CD4-positive, alpha-beta memory T cell (primary cell): ENCODE data around the gene ZNF444. TPM values are rescaled to one million over a fixed set of nuclear protein-coding genes. Genes with fewer than 3 reads are reported as not detected.

Experiments used
- CTCF ChIA-PET: fragments of 350-600 bp; sonication (Branson Sonifier 250); formaldehyde crosslinking; loops from one replicate; lab custom pipeline; 2021; ENCODE audit warnings: inconsistent platforms; ENCODE audit not compliant: partially characterized antibody; lab: Charles Lee
- POLR2A ChIA-PET: fragments of 350-600 bp; sonication (Branson Sonifier 250); formaldehyde crosslinking; loops from one replicate; lab custom pipeline; 2021; ENCODE audit not compliant: partially characterized antibody; lab: Charles Lee
- DNase-seq, 5 donors: peaks; one replicate each; pipeline versions ENCODE4 v3.0.0 to v3.0.0-alpha.2; 2020 to 2022; ENCODE audit warnings: mixed read lengths in 1 of 5
- H3K27ac ChIP-seq: one replicate; pipeline ENCODE4 v1.7.0; 2013; ENCODE audit warnings: low read depth, low read length
- H3K27me3 ChIP-seq: 2 replicates; pipeline ENCODE4 v1.7.0; 2013; ENCODE audit warnings: mild to moderate bottlenecking, low read length, moderate library complexity; ENCODE audit not compliant: insufficient read depth
- H3K36me3 ChIP-seq: 2 replicates; pipeline ENCODE4 v1.7.0; 2013; ENCODE audit warnings: mild to moderate bottlenecking, low read length, moderate library complexity; ENCODE audit not compliant: insufficient read depth
- H3K4me1 ChIP-seq: 2 replicates; pipeline ENCODE4 v1.7.0; 2013; ENCODE audit warnings: mild to moderate bottlenecking, low read length, moderate library complexity; ENCODE audit not compliant: insufficient read depth
- H3K4me3 ChIP-seq, 2 donors: one replicate each; pipeline ENCODE4 v1.7.0; 2013; ENCODE audit warnings: low read length in 2 of 2, mild to moderate bottlenecking in 1 of 2
- H3K9me3 ChIP-seq, 2 donors: one replicate each; pipeline ENCODE4 v1.7.0; 2013; ENCODE audit warnings: low read length in 2 of 2, control low read depth in 1 of 2; ENCODE audit not compliant: control insufficient read depth in 1 of 2
- H3K27ac Mint-ChIP-seq, 7 donors: one replicate each; pipeline ENCODE4 v1.8.0; 2020 to 2021; ENCODE audit warnings: mixed read lengths in 7 of 7, mild to moderate bottlenecking in 6 of 7, inconsistent platforms in 3 of 7, moderate library complexity in 3 of 7
- H3K27me3 Mint-ChIP-seq, 2 donors: one replicate each; pipeline ENCODE4 v1.8.0; 2020 to 2021; ENCODE audit warnings: mixed read lengths in 2 of 2
- H3K36me3 Mint-ChIP-seq, 2 donors: one replicate each; pipeline ENCODE4 v1.8.0; 2020 to 2021; ENCODE audit warnings: mixed read lengths in 2 of 2, inconsistent platforms in 1 of 2, mild to moderate bottlenecking in 1 of 2
- H3K4me1 Mint-ChIP-seq, 4 donors: one replicate each; pipeline ENCODE4 v1.8.0; 2020 to 2021; ENCODE audit warnings: mixed read lengths in 4 of 4, mild to moderate bottlenecking in 1 of 4
- H3K4me3 Mint-ChIP-seq, 8 donors: one replicate each; pipeline ENCODE4 v1.8.0; 2020 to 2021; ENCODE audit warnings: mixed read lengths in 8 of 8, mild to moderate bottlenecking in 7 of 8, moderate library complexity in 6 of 8, inconsistent platforms in 3 of 8
- H3K9me3 Mint-ChIP-seq, 8 donors: one replicate each; pipeline ENCODE4 v1.8.0; 2020 to 2021; ENCODE audit warnings: mixed read lengths in 8 of 8, mild to moderate bottlenecking in 5 of 8, inconsistent platforms in 3 of 8, moderate library complexity in 1 of 8
- intact Hi-C: fragments of 100-400 bp; cut with micrococcal nuclease; formaldehyde crosslinking; loops from one replicate; pipeline ENCODE4 v1.15.1; 2023
- polyA plus RNA-seq, 2 donors: library from polyadenylated mRNA; unstranded; fragments of 300-500 nt; fragmentation: Illumina TruSeq; gene quantifications; one replicate each; pipeline ENCODE4 v1.2.3, GENCODE V29; 2021
- total RNA-seq, 2 experiments: library from RNA; stranded (reverse); gene quantifications; one replicate each; pipeline ENCODE4 v1.2.3, GENCODE V29; 2021

The ZNF444 gene
- total and polyA plus RNA-seq, 4 experiments from 2014 or later = 6.2 to 42.8 (median 27.0) TPM

- Mint-ChIP-seq H3K36me3 (peaks cover 0 to 9% of the 10 kb centered on the region in 2 donors), H3K4me3 (peak overlapping the region in 1 of 8 donors; percentile 35), H3K27ac (peak overlapping the region in 1 of 7 donors; percentile 29), H3K4me1 (peaks cover 16 to 40% (median 29%) of the 10 kb centered on the region in 4 donors), H3K9me3 (peaks cover 0 to 2% (median 0%) of the 10 kb centered on the region in 8 donors), H3K27me3 (no peaks in the 10 kb centered on the region)
- no peaks in the 10 kb centered on the region for H3K27me3 ChIP-seq
- no peak for DNase-seq
- H3K27ac ChIP-seq = no peak overlapping the region
- H3K36me3 ChIP-seq = no peaks in the 10 kb centered on the region
- ChIA-PET POLR2A (interaction anchor here (4.9 kb wide), 1 partner anchor 18 kb away, joined by 64 read pairs; the partner anchor contains the start of gene ZNF444), CTCF (no interaction called here)
- intact Hi-C loops = loop anchor here (5.0 kb wide), 1 partner anchor 1931 kb away; the partner anchor contains the start of gene TSEN34
- H3K4me3 ChIP-seq = no peak overlapping the region
- peaks cover 19% of the 10 kb centered on the region for H3K4me1 ChIP-seq
- H3K9me3 ChIP-seq = no peaks in the 10 kb centered on the region
Observed at GRCh38 chr19:56123266-56123891, 17.7 kb upstream of the ZNF444 start.

DNA sequence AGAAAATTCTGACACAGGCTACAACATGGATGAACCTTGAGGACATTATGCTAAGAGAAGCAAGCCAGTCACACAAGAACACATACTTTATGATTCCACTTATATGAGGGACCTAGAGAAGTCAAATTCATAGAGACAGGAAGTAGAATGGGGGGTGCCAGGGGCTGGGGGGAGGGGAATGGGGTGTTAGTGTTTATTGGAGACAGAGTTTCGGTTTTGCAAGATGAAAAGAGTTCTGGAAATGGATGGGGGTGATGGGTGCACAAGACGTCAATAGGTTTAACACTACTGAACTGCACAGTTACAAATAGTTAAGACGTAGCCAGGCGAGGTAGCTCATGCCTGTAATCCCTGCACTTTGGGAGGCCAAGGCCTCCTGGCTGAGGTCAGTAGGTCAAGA is 16.5 kb upstream of the ZNF444 start:
- H3K4me3 Mint-ChIP-seq = peak overlapping the region in 5 of 8 donors; percentile 0 to 70 (median 51)
- Histone ChIP-seq H3K27me3 (no peaks in the 10 kb centered on the region), H3K4me1 (peaks cover 15% of the 10 kb centered on the region), H3K36me3 (no peaks in the 10 kb centered on the region), H3K4me3 (no peak overlapping the region), H3K9me3 (no peaks in the 10 kb centered on the region), H3K27ac (no peak overlapping the region)
- H3K4me1 Mint-ChIP-seq = peaks cover 8 to 29% (median 21%) of the 10 kb centered on the region in 4 donors
- H3K27ac Mint-ChIP-seq = peak overlapping the region in 6 of 7 donors; percentile 13 to 90 (median 68)
- intact Hi-C loops = loop anchor here (5.0 kb wide), 1 partner anchor 1932 kb away; the partner anchor contains the start of gene TSEN34
- POLR2A ChIA-PET = interaction anchor here (1.2 kb wide), 1 partner anchor 16 kb away, joined by 4 read pairs; the partner anchor contains the start of gene ZNF444
- H3K9me3 Mint-ChIP-seq = no peaks in the 10 kb centered on the region
- CTCF ChIA-PET = interaction anchor here (1.2 kb wide), 1 partner anchor 47 kb away, joined by 4 read pairs; no protein-coding TSS in a partner anchor
- DNase-seq = peak in 4 of 5 donors; percentile 22 to 58 (median 32)
- H3K36me3 Mint-ChIP-seq = peaks cover 0 to 4% of the 10 kb centered on the region in 2 donors
- no peaks in the 10 kb centered on the region for H3K27me3 Mint-ChIP-seq

DNA sequence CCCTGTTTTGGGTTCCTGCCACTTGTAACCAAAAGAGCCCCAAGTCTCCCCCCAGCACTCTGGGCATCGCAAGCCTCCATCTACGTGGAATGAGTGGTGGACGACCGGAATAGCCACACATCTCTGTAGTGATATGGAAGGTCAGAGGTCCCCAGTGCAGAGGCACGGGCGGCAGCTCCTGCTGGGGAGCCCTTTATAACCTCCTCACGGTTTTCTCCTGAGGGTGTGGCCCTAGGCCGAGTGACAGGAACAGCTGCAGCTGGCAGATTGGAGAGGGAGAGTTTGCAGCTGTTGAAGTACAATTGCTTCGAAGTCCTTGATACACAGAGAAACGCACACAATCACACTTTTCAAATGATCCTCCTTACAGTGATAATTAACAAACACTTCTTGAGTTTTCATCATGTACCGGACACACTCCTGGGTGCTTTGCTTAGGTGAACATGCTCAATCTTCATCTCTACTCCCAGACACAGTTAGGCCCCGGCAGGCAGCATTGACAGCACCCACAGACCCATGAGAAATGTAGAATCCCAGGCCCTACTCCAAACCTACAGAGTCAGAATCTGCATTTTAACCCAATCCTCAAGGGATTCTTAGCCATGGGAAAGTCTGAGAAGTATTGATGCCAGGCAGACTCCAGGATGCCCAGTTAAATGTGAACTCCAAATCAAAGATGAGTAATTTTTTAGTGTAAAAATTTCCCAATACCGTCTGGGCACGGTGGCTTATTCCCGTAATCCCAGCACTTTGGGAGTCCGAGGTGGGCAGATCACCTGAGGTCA is 15.1 kb upstream of the ZNF444 start:
- Histone ChIP-seq H3K27me3 (no peaks in the 10 kb centered on the region), H3K27ac (no peak overlapping the region), H3K9me3 (no peaks in the 10 kb centered on the region), H3K4me3 (no peak overlapping the region), H3K36me3 (no peaks in the 10 kb centered on the region), H3K4me1 (peaks cover 8% of the 10 kb centered on the region)
- intact Hi-C loops = no loop called here
- no peaks in the 10 kb centered on the region for H3K9me3 Mint-ChIP-seq
- POLR2A ChIA-PET = no interaction called here
- DNase-seq = no peak
- peak overlapping the region in 1 of 7 donors; percentile 89 for H3K27ac Mint-ChIP-seq
- peaks cover 8 to 19% (median 13%) of the 10 kb centered on the region in 4 donors for H3K4me1 Mint-ChIP-seq
- CTCF ChIA-PET = interaction anchor here (1.2 kb wide), 1 partner anchor 46 kb away, joined by 4 read pairs; no protein-coding TSS in a partner anchor
- no peak overlapping the region for H3K4me3 Mint-ChIP-seq
- peaks cover 0 to 2% of the 10 kb centered on the region in 2 donors for H3K36me3 Mint-ChIP-seq
- H3K27me3 Mint-ChIP-seq = no peaks in the 10 kb centered on the region

DNA sequence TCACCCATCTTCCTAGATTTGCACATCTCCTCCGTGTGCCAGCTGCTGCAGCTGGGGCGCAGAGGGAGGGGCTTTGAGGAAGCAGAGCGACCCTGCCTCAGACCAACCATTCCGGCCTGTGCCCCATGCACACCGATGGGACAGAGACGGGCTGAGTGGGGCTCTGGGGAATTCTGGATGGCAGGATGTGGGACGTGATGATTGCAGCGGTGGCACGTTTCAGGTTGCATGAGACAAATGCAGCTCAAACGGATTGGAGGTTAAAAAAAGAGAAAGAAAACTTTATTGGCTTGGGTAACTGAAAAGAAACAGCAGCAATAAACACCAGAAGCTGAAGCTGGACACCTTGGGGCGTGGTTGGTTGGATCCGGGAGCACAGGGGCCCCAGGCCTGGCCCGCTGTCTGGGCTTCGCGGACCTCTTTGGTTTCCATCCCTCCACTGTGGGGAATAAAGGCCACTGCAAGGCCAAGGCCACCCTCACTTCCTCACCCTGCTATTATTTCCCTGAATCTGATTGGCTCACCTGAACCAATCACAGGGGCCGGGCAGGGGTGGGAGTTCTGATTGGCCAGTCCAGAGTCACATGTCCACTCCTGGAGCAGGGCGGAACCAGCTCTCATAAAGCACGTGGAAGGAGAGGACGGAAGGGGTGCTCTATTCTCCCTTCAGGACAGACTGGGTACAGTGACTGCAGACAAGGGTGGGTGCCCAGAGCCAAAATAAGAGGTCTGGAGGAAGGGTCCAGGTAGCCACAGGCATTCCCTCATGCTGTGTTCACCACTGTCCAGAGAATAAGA is 13.9 kb upstream of the ZNF444 start:
- Mint-ChIP-seq H3K9me3 (no peaks in the 10 kb centered on the region), H3K4me1 (peaks cover 5 to 9% (median 7%) of the 10 kb centered on the region in 4 donors), H3K36me3 (no peaks in the 10 kb centered on the region), H3K4me3 (no peak overlapping the region), H3K27ac (no peak overlapping the region), H3K27me3 (no peaks in the 10 kb centered on the region)
- intact Hi-C loops = no loop called here
- no peak for DNase-seq
- ChIA-PET CTCF (interaction anchor here (1.2 kb wide), 1 partner anchor 50 kb away, joined by 3 read pairs; no protein-coding TSS in a partner anchor), POLR2A (no interaction called here)
- Histone ChIP-seq H3K36me3 (no peaks in the 10 kb centered on the region), H3K9me3 (no peaks in the 10 kb centered on the region), H3K27me3 (no peaks in the 10 kb centered on the region), H3K4me1 (peaks cover 2% of the 10 kb centered on the region), H3K4me3 (no peak overlapping the region), H3K27ac (no peak overlapping the region)

DNA sequence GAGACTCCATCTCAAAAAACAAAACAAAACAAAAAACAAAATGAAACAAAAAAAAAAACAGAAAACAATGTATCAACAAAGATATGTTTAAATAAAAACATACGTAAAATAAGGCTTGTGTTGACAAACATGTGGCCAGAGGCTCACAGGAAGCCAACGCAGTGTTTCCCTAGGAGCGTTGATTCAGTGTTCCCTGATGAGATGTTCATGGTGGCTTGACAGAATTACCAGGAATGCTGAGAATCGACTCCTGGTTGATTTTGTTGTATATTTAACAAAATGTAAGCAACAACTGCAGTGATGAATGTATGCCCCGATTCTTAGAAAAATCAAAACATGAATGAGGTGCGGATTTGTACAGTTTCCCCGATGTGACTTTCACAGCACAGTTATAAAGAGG is 11.1 kb upstream of the ZNF444 start:
- H3K27me3 Mint-ChIP-seq = no peaks in the 10 kb centered on the region
- intact Hi-C loops = no loop called here

DNA sequence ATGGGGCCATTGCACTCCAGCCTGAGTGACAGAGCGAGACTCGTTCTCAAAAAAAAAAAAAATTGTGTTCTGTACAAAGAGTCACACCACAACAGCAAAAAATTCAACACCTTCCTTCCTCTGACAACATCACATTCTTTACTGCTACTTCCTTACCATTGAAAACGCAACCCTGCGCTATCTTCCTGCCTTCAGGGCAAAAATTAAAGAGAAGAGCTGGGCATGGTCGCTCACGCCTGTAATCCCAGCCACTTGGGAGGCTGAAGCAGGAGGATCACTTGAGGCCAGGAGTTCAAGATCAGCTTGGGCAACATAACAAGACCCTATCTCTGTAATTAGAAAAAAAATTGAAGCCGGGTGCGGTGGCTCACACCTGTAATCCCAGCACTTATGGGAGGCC is 9.4 kb upstream of the ZNF444 start:
- no peak overlapping the region for H3K4me3 Mint-ChIP-seq
- CTCF ChIA-PET = no interaction called here
- Histone ChIP-seq H3K27ac (no peak overlapping the region), H3K27me3 (no peaks in the 10 kb centered on the region), H3K9me3 (no peaks in the 10 kb centered on the region), H3K4me1 (no peaks in the 10 kb centered on the region), H3K4me3 (no peak overlapping the region), H3K36me3 (no peaks in the 10 kb centered on the region)
- no peaks in the 10 kb centered on the region for H3K9me3 Mint-ChIP-seq
- intact Hi-C loops = no loop called here
- no peak for DNase-seq
- H3K4me1 Mint-ChIP-seq = no peaks in the 10 kb centered on the region
- H3K36me3 Mint-ChIP-seq = no peaks in the 10 kb centered on the region
- POLR2A ChIA-PET = no interaction called here
- peak overlapping the region in 1 of 7 donors; percentile 17 for H3K27ac Mint-ChIP-seq
- H3K27me3 Mint-ChIP-seq = no peaks in the 10 kb centered on the region

More for the DNA sequence above, 11.1 kb upstream of the ZNF444 start:
- Histone ChIP-seq H3K4me1 (no peaks in the 10 kb centered on the region), H3K27me3 (no peaks in the 10 kb centered on the region), H3K9me3 (no peaks in the 10 kb centered on the region), H3K36me3 (no peaks in the 10 kb centered on the region), H3K4me3 (no peak overlapping the region), H3K27ac (no peak overlapping the region)
- no peaks in the 10 kb centered on the region for H3K9me3 Mint-ChIP-seq
- no peak for DNase-seq
- ChIA-PET POLR2A (no interaction called here), CTCF (no interaction called here)
- H3K4me3 Mint-ChIP-seq = no peak overlapping the region
- H3K36me3 Mint-ChIP-seq = no peaks in the 10 kb centered on the region
- no peaks in the 10 kb centered on the region for H3K4me1 Mint-ChIP-seq
- no peak overlapping the region for H3K27ac Mint-ChIP-seq
